Mesothelial cell of epicardium (in vitro differentiated cells): ENCODE measurements around the gene CLDND1. TPM values are rescaled to one million over a fixed set of nuclear protein-coding genes. Genes with fewer than 3 reads are reported as not detected.

Experiments used
- DNase-seq, 2 experiments: peaks; one replicate each; pipeline ENCODE4 v3.0.0; 2021; ENCODE audit warnings: low spot score in 2 of 2; ENCODE audit not compliant: unreplicated experiment in 2 of 2
- H3K27ac Mint-ChIP-seq: 2 replicates; pipeline ENCODE4 v1.8.0; 2021; ENCODE audit warnings: mixed read lengths
- H3K27me3 Mint-ChIP-seq: 2 replicates; pipeline ENCODE4 v1.8.0; 2021; ENCODE audit warnings: low read depth, mixed read lengths
- H3K36me3 Mint-ChIP-seq: 2 replicates; pipeline ENCODE4 v1.8.0; 2021; ENCODE audit warnings: mixed read lengths
- H3K4me1 Mint-ChIP-seq: 2 replicates; pipeline ENCODE4 v1.8.0; 2021; ENCODE audit warnings: mixed read lengths
- H3K4me3 Mint-ChIP-seq: 2 replicates; pipeline ENCODE4 v1.8.0; 2021; ENCODE audit warnings: mild to moderate bottlenecking, moderate library complexity, mixed read lengths
- H3K9me3 Mint-ChIP-seq: 2 replicates; pipeline ENCODE4 v1.8.0; 2021; ENCODE audit warnings: mixed read lengths
- total RNA-seq: library from RNA; stranded (reverse); gene quantifications from 3 replicates; pipeline ENCODE4 v1.2.1, GENCODE V29; 2021
- TF ChIP-seq, protein P1 (sequence below): fragments of 200-600 bp; sonication (generic); IDR thresholded peaks from one replicate; pipeline ENCODE4 v1.5.0; 2021; ENCODE audit warnings: antibody characterized with exemption; ENCODE audit not compliant: unreplicated experiment

The CLDND1 gene
- total RNA-seq, 1 donor from 2014 or later: 89.0 TPM

DNA sequence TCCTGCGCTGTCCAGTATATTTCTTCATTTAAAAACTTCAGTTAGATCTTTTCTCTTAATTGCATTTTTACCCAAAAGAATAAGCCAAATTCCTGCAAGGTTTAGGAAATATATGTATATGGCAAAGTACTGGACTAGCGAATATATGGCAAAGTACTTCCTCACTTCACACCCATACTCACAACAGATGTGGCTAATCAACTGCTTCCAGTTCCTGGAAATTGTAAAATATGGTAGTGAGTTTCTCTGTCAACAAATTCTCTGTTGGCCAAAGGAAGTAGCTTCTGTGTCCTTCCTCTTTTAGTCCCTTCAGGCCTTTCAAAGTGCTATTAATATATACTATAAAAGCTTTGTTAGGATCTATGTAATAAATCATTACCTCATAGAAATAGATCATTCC is 31.1 kb upstream of the CLDND1 start:
- TF ChIP-seq, protein P1, sequence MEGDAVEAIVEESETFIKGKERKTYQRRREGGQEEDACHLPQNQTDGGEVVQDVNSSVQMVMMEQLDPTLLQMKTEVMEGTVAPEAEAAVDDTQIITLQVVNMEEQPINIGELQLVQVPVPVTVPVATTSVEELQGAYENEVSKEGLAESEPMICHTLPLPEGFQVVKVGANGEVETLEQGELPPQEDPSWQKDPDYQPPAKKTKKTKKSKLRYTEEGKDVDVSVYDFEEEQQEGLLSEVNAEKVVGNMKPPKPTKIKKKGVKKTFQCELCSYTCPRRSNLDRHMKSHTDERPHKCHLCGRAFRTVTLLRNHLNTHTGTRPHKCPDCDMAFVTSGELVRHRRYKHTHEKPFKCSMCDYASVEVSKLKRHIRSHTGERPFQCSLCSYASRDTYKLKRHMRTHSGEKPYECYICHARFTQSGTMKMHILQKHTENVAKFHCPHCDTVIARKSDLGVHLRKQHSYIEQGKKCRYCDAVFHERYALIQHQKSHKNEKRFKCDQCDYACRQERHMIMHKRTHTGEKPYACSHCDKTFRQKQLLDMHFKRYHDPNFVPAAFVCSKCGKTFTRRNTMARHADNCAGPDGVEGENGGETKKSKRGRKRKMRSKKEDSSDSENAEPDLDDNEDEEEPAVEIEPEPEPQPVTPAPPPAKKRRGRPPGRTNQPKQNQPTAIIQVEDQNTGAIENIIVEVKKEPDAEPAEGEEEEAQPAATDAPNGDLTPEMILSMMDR: no peak
- H3K9me3 Mint-ChIP-seq: no peaks in the 10 kb centered on the region
- H3K4me3 Mint-ChIP-seq: no peak overlapping the region
- DNase-seq: no peak
- H3K27me3 Mint-ChIP-seq: peaks cover 35% of the 10 kb centered on the region
- H3K36me3 Mint-ChIP-seq: no peaks in the 10 kb centered on the region
- no peaks in the 10 kb centered on the region for H3K4me1 Mint-ChIP-seq
- H3K27ac Mint-ChIP-seq: no peak overlapping the region

DNA sequence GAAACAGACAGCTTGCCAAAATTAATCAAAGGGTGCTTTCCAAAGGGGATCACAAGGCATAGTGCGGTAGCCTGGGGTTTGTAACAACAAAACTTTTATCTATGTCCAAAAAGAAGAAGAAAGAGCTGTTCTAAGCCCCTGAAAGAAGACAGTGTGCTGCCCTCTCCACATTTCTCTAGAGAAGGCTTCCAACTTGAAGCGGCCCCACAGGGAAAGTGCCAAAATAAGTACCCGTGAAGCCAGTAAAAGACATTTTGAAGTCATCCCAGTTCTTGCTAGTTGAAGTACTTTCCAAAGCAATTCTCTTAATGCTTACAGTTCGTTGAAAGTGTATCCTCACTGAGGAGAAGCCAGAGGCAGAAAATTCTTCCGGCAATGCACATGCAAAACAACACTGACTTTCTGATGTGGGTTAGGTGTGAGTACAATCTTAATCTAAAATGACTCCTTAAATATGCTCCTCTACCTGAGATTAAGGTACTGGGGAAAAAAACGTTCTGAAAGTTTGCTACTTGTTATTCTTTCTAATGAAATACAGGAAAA is 30.4 kb upstream of the CLDND1 start:
- no peak for DNase-seq
- H3K27ac Mint-ChIP-seq: no peak overlapping the region
- no peaks in the 10 kb centered on the region for H3K9me3 Mint-ChIP-seq
- TF ChIP-seq, protein P1: no peak
- H3K4me3 Mint-ChIP-seq: no peak overlapping the region
- no peaks in the 10 kb centered on the region for H3K36me3 Mint-ChIP-seq
- H3K4me1 Mint-ChIP-seq: no peaks in the 10 kb centered on the region
- H3K27me3 Mint-ChIP-seq: peaks cover 33% of the 10 kb centered on the region

DNA sequence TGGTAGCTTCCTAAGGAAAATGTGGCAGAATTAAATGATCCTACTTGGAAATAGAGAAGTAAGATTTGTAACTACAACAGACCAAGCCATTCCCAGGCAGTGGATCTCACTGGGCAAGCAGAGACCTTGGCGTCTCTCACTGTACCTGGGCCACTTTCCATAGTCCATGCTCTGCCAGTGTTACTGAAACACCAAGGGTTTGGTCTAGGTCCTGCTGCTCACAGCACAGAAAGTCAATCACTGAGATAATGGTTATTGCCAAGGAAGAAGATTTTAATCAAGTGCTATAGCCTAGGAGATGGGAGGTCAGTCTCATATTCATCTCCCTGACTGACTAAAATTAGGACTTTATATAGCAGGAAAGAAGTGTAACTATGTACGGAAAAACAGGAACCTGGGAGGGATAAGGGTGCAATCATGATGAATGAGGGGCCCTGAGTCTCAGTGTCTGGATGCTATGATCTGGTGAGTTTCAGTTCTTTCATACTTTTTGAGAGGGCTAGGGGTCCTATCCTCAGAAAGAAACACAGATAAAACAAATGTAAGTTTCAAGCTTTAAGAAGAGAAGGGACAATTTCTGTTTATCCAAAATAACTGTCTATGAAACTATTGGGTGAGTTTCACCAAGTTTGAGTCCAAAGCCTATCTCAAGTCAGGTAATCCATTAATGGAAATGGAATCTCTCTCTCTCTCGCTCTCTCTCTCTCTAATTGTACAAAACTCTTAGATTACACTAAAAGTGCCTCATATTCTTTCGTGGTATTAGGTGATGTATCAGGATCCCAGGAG is 29.7 kb upstream of the CLDND1 start:
- no peak overlapping the region for H3K27ac Mint-ChIP-seq
- peaks cover 29% of the 10 kb centered on the region for H3K27me3 Mint-ChIP-seq
- H3K36me3 Mint-ChIP-seq: no peaks in the 10 kb centered on the region
- H3K4me1 Mint-ChIP-seq: no peaks in the 10 kb centered on the region
- no peak for DNase-seq
- H3K4me3 Mint-ChIP-seq: no peak overlapping the region
- TF ChIP-seq, protein P1: no peak
- no peaks in the 10 kb centered on the region for H3K9me3 Mint-ChIP-seq

DNA sequence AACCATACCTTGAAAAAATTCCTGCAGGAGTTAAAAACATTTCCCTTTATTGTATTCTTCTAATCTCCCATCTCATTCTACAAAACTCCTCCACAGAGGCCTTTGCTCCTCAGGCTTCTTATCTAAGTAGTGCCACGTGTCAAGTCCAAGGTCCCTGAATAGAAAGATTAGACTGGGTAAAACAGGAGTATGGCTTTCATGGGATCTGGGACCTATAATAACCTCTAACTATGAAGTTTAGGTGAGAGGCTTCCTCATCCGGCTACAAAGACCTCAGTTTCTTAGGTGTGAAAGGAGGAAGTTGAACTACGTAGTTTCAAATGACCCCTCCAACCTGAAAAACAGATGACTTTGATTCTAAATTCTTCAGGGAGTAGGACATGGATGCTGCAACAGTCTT is 29.1 kb upstream of the CLDND1 start:
- Mint-ChIP-seq H3K27ac (no peak overlapping the region), H3K27me3 (peaks cover 24% of the 10 kb centered on the region), H3K4me1 (no peaks in the 10 kb centered on the region), H3K9me3 (no peaks in the 10 kb centered on the region), H3K4me3 (no peak overlapping the region), H3K36me3 (no peaks in the 10 kb centered on the region)
- no peak for DNase-seq
- TF ChIP-seq, protein P1: no peak

DNA sequence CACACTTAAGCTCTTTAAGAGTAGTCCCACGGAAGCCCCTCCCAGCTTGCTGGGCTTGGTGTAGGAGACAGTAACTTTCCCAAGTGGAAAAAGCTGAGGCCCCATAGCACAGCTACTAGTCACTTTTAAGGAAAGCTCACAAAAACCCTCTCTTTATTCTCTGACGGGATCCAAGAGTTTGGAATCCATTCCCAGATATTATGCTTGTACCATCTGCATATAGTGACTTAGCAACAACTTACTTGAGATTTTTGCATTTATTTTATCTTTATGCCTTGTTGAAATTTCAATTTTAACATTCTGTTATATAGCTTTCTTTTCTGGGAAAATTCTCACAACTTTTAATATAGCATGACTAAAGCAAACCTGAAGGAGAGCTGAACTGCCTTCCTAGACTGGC is 28.5 kb upstream of the CLDND1 start:
- H3K4me3 Mint-ChIP-seq: no peak overlapping the region
- H3K36me3 Mint-ChIP-seq: no peaks in the 10 kb centered on the region
- no peak overlapping the region for H3K27ac Mint-ChIP-seq
- H3K9me3 Mint-ChIP-seq: no peaks in the 10 kb centered on the region
- peaks cover 20% of the 10 kb centered on the region for H3K27me3 Mint-ChIP-seq
- TF ChIP-seq, protein P1: no peak
- no peaks in the 10 kb centered on the region for H3K4me1 Mint-ChIP-seq
- no peak for DNase-seq
